Fibroblast of lung (primary cell): ENCODE data around the gene PGA3. TPM values are rescaled to one million over a fixed set of nuclear protein-coding genes. Genes with fewer than 3 reads are reported as not detected.
"Not testable (repeated sequence)": the region's sequence is repeated elsewhere in the genome, so short reads cannot be mapped to it uniquely, and the experiment has no call there.

Source experiments
- DNase-seq, 2 donors: peaks; one replicate each; pipeline versions ENCODE4 v3.0.0 to v3.0.0-alpha.2; 2010; ENCODE audit warnings: low read depth in 2 of 2
- H2AFZ ChIP-seq: 2 replicates; pipeline ENCODE4 v1.5.1; 2012; ENCODE audit warnings: low read length, control low read depth, inconsistent platforms
- H3K27ac ChIP-seq: 2 replicates; pipeline ENCODE4 v1.5.1; 2011; ENCODE audit warnings: low read length, control low read depth; ENCODE audit not compliant: insufficient read depth
- H3K27me3 ChIP-seq: 2 replicates; pipeline ENCODE4 v1.5.1; 2011; ENCODE audit warnings: mild to moderate bottlenecking, low read length; ENCODE audit not compliant: control insufficient read depth, insufficient read depth
- H3K36me3 ChIP-seq: 2 replicates; pipeline ENCODE4 v1.5.1; 2011; ENCODE audit warnings: low read length; ENCODE audit not compliant: control insufficient read depth, insufficient read depth
- H3K4me1 ChIP-seq: 2 replicates; pipeline ENCODE4 v1.5.1; 2011; ENCODE audit warnings: low read length; ENCODE audit not compliant: control insufficient read depth, insufficient read depth; ENCODE audit errors: extremely low read depth
- H3K4me2 ChIP-seq: 2 replicates; pipeline ENCODE4 v1.5.1; 2011; ENCODE audit warnings: low read length, control low read depth; ENCODE audit not compliant: insufficient read depth; ENCODE audit errors: extremely low read depth
- H3K4me3 ChIP-seq, 4 experiments: fragments of 200-600 bp in 1 of 4; sonication (generic) in 1 of 4; replicated peaks in 1 of 4; 2 replicates each; pipeline ENCODE4 v1.5.1; 2011 to 2016; ENCODE audit warnings: low read length in 4 of 4, low read depth in 3 of 4, mild to moderate bottlenecking in 3 of 4, control low read depth in 2 of 4, inconsistent platforms in 1 of 4, mixed read lengths in 1 of 4; ENCODE audit not compliant: insufficient read depth in 1 of 4; ENCODE audit errors: control extremely low read depth in 1 of 4
- H3K79me2 ChIP-seq: 2 replicates; pipeline ENCODE4 v1.5.1; 2012; ENCODE audit warnings: mild to moderate bottlenecking, low read length, inconsistent platforms; ENCODE audit not compliant: control insufficient read depth, insufficient read depth
- H3K9ac ChIP-seq: 2 replicates; pipeline ENCODE4 v1.5.1; 2011; ENCODE audit warnings: mild to moderate bottlenecking, low read length, control low read depth; ENCODE audit not compliant: insufficient read depth
- H3K9me3 ChIP-seq: 2 replicates; pipeline ENCODE4 v1.5.1; 2012; ENCODE audit warnings: low read depth, low read length; ENCODE audit not compliant: control insufficient read depth, insufficient read depth
- H4K20me1 ChIP-seq: 2 replicates; pipeline ENCODE4 v1.5.1; 2011; ENCODE audit warnings: low read length; ENCODE audit not compliant: control insufficient read depth, insufficient read depth; ENCODE audit errors: extremely low read depth
- CTCF ChIP-seq, 2 donors: IDR thresholded peaks in 1 of 2; conservative IDR thresholded peaks in 1 of 2; 1 replicate in 1 of 2; 2 replicates in 1 of 2; pipeline ENCODE4 v1.5.1; 2011 to 2012; ENCODE audit warnings: low read length in 2 of 2, control low read depth in 1 of 2, inconsistent platforms in 1 of 2, low read depth in 1 of 2, mild to moderate bottlenecking in 1 of 2
- EZH2 ChIP-seq: IDR thresholded peaks from 2 replicates; pipeline ENCODE4 v1.5.1; 2012; ENCODE audit warnings: low read length, control low read depth, mild to moderate bottlenecking; ENCODE audit errors: missing control alignments
- polyA plus RNA-seq, 2 donors: library from polyadenylated mRNA; depleted of rRNA in 1 of 2; stranded (reverse) in 1 of 2; unstranded in 1 of 2; fragments of >200 nt; gene quantifications; 2 replicates each; pipeline ENCODE4 v1.2.1, GENCODE V29; 2011 to 2012; ENCODE audit warnings: missing spikeins in 1 of 2
- total RNA-seq: library from RNA; depleted of rRNA; stranded (reverse); fragments of >200 nt; gene quantifications from 2 replicates; pipeline ENCODE4 v1.2.1, GENCODE V29; 2014

Gene PGA3
- total and polyA plus RNA-seq, 2 donors (not counting 1 experiment from before 2014, with no cell fraction given) = 0.24 to 4.3 TPM

- peaks cover 24% of the 10 kb centered on the region for H3K27me3 ChIP-seq
- H3K4me1 ChIP-seq = no peaks in the 10 kb centered on the region
These were observed 29.0 kb upstream of the PGA3 start for GRCh38 chr11:61174273-61174672.

GRCh38 chr11:61174949-61175348, 28.4 kb upstream of the PGA3 start:
- H2AFZ ChIP-seq = no peak overlapping the region
- no peaks in the 10 kb centered on the region for H3K79me2 ChIP-seq
- no peaks in the 10 kb centered on the region for H4K20me1 ChIP-seq
- no peaks in the 10 kb centered on the region for H3K36me3 ChIP-seq
- H3K27ac ChIP-seq = no peak overlapping the region
- H3K4me1 ChIP-seq = no peaks in the 10 kb centered on the region
- no peak overlapping the region for H3K4me3 ChIP-seq
- no peak for TF ChIP-seq EZH2
- TF ChIP-seq CTCF (conservative IDR thresholded peaks at IDR 0.05 in 1 of 2, IDR thresholded peaks at IDR 0.05 in 1 of 2; ENCODE audit: low read depth in 1 of 2, low read length in 2 of 2) = no peak
- no peak overlapping the region for H3K9ac ChIP-seq
- H3K9me3 ChIP-seq = no peaks in the 10 kb centered on the region
- no peak overlapping the region for H3K4me2 ChIP-seq
- H3K27me3 ChIP-seq = peaks cover 23% of the 10 kb centered on the region
- DNase-seq = no peak

More at GRCh38 chr11:61174273-61174672, 29.0 kb upstream of the PGA3 start:
- TF ChIP-seq CTCF (conservative IDR thresholded peaks at IDR 0.05 in 1 of 2, IDR thresholded peaks at IDR 0.05 in 1 of 2; ENCODE audit: low read depth in 1 of 2, low read length in 2 of 2) = no peak
- TF ChIP-seq EZH2 = peak; percentile 35
- Histone ChIP-seq H3K79me2 (no peaks in the 10 kb centered on the region), H3K9ac (no peak overlapping the region), H3K36me3 (no peaks in the 10 kb centered on the region), H4K20me1 (no peaks in the 10 kb centered on the region), H3K9me3 (no peaks in the 10 kb centered on the region), H3K4me3 (no peak overlapping the region), H2AFZ (no peak overlapping the region), H3K4me2 (no peak overlapping the region), H3K27ac (no peak overlapping the region)
- no peak for DNase-seq

- no peaks in the 10 kb centered on the region for H3K79me2 ChIP-seq
- H3K9ac ChIP-seq = no peak overlapping the region
- no peak for TF ChIP-seq CTCF (conservative IDR thresholded peaks at IDR 0.05 in 1 of 2, IDR thresholded peaks at IDR 0.05 in 1 of 2; ENCODE audit: low read depth in 1 of 2, low read length in 2 of 2)
- no peak for TF ChIP-seq EZH2
- H3K9me3 ChIP-seq = no peaks in the 10 kb centered on the region
- no peak overlapping the region for H3K4me2 ChIP-seq
- H3K4me3 ChIP-seq = no peak overlapping the region
- H2AFZ ChIP-seq = no peak overlapping the region
- H3K27me3 ChIP-seq = peaks cover 16% of the 10 kb centered on the region
- H3K4me1 ChIP-seq = no peaks in the 10 kb centered on the region
- no peak for DNase-seq
- H4K20me1 ChIP-seq = no peaks in the 10 kb centered on the region
- H3K27ac ChIP-seq = no peak overlapping the region
- H3K36me3 ChIP-seq = no peaks in the 10 kb centered on the region
These were observed 26.9 kb upstream of the PGA3 start for GRCh38 chr11:61176446-61176845.

GRCh38 chr11:61180205-61180604, 23.1 kb upstream of the PGA3 start:
- not testable (repeated sequence) for H3K27me3 ChIP-seq, H3K9ac ChIP-seq, H3K36me3 ChIP-seq, H3K27ac ChIP-seq, H3K4me3 ChIP-seq, DNase-seq, H3K9me3 ChIP-seq, H3K4me2 ChIP-seq, H3K79me2 ChIP-seq, H4K20me1 ChIP-seq, H2AFZ ChIP-seq, H3K4me1 ChIP-seq
